AG09309 (cell line): ENCODE measurements around the gene SND1.

Experiments
- DNase-seq: peaks from one replicate; pipeline ENCODE4 v3.0.0-alpha.2; 2010; ENCODE audit warnings: low read depth
- H3K4me3 ChIP-seq: 2 replicates; pipeline ENCODE4 v1.5.1; 2011; ENCODE audit warnings: mild to moderate bottlenecking, low read depth, low read length, moderate library complexity; ENCODE audit not compliant: control insufficient read depth
- CTCF ChIP-seq: IDR thresholded peaks from 2 replicates; pipeline ENCODE4 v1.5.1; 2011; ENCODE audit warnings: mild to moderate bottlenecking, low read depth, low read length, inconsistent platforms; ENCODE audit not compliant: insufficient read depth, control insufficient read depth; ENCODE audit errors: missing control alignments

Gene SND1

GRCh38 chr7:127978421-127978820 lies 326.4 kb downstream of the SND1 start:
- no peak overlapping the region for H3K4me3 ChIP-seq
- TF ChIP-seq CTCF, result no peak
- DNase-seq, result no peak

GRCh38 chr7:127979113-127979727 lies 327.2 kb downstream of the SND1 start:
- DNase-seq, result no peak

GRCh38 chr7:127979728-127980126 lies 327.7 kb downstream of the SND1 start:
- H3K4me3 ChIP-seq, result no peak overlapping the region
- TF ChIP-seq CTCF, result no peak
- no peak for DNase-seq

More at GRCh38 chr7:127979113-127979727, 327.2 kb downstream of the SND1 start:
- no peak overlapping the region for H3K4me3 ChIP-seq
- TF ChIP-seq CTCF, result no peak

GRCh38 chr7:127980901-127981300 lies 328.9 kb downstream of the SND1 start:
- no peak overlapping the region for H3K4me3 ChIP-seq
- no peak for TF ChIP-seq CTCF
- DNase-seq, result no peak

- no peak for TF ChIP-seq CTCF
- no peak for DNase-seq
- H3K4me3 ChIP-seq, result no peak overlapping the region
These were observed 330.0 kb downstream of the SND1 start for GRCh38 chr7:127981965-127982364.

- H3K4me3 ChIP-seq, result no peak overlapping the region
- TF ChIP-seq CTCF, result no peak
- DNase-seq, result no peak
These were observed 331.9 kb downstream of the SND1 start for GRCh38 chr7:127983804-127984332.
